K562 (cell line): ENCODE measurements around the gene ZFYVE1. TPM values are rescaled to one million over a fixed set of nuclear protein-coding genes. Genes with fewer than 3 reads are reported as not detected.

Experiments used
- ATAC-seq: fragments of 200-7000 bp; cut with Tn5 transposase; 3 replicates; pipeline ENCODE4 v1.9.1; 2020; ENCODE audit warnings: moderate library complexity
- BruUV-seq: library from RNA; stranded (reverse); fragments of 400-500 nt; replicated peaks from 2 replicates; lab custom pipeline; 2021; lab: Mats Ljungman, UMichigan
- CTCF ChIA-PET: fragments of 300-600 bp; formaldehyde crosslinking; extraction: SDS; loops from one replicate; lab custom pipeline; 2021; ENCODE audit warnings: low intra/inter-chr PET ratio; lab: Yijun Ruan, JAX
- POLR2A ChIA-PET: fragments of 300-600, 350-650 bp; sonication (Branson Sonifier 250); formaldehyde crosslinking; extraction: SDS; loops from one replicate; lab custom pipeline; 2021; ENCODE audit warnings: antibody characterized with exemption, inconsistent platforms; lab: Yijun Ruan, JAX
- DNase-seq, 4 experiments: peaks; one replicate each; pipeline versions ENCODE4 v3.0.0 to v3.0.0-alpha.2; 2011 to 2018; ENCODE audit warnings: low spot score in 3 of 4, mixed read lengths in 3 of 4; ENCODE audit errors: extremely low read depth in 1 of 4
- FAIRE-seq: peaks from 2 replicates; lab custom pipeline; 2011; peaks lifted over from hg19 to GRCh38; lab: Jason Lieb, UNC
- H2AFZ ChIP-seq: 2 replicates; pipeline ENCODE4 v1.6.0; 2011; ENCODE audit warnings: low read depth, low read length, control low read depth, inconsistent platforms
- H3K27ac ChIP-seq: fragments of 200-600 bp; 3 replicates; pipeline ENCODE4 v1.8.0; 2011; ENCODE audit warnings: low read depth, mild to moderate bottlenecking, control low read depth, inconsistent platforms, low read length, moderate library complexity, mixed read lengths; ENCODE audit errors: extremely low read depth
- H3K27me3 ChIP-seq, 2 experiments: fragments of 300-600 bp in 1 of 2; 2 replicates in 1 of 2; 3 replicates in 1 of 2; pipeline versions ENCODE4 v1.6.0 to v1.8.0; 2011; ENCODE audit warnings: inconsistent platforms in 2 of 2, low read length in 2 of 2, mild to moderate bottlenecking in 1 of 2, mixed read lengths in 1 of 2, moderate library complexity in 1 of 2; ENCODE audit not compliant: control insufficient read depth in 2 of 2, insufficient read depth in 2 of 2
- H3K36me3 ChIP-seq: fragments of 300-600 bp; 3 replicates; pipeline ENCODE4 v1.8.0; 2011; ENCODE audit warnings: mild to moderate bottlenecking, low read length, inconsistent platforms; ENCODE audit not compliant: control insufficient read depth, insufficient read depth
- H3K4me1 ChIP-seq, 2 experiments: fragments of 200-600 bp in 1 of 2; replicated peaks in 1 of 2; 2 replicates in 1 of 2; 3 replicates in 1 of 2; pipeline versions ENCODE4 v1.5.1 to v1.8.0; 2011; ENCODE audit warnings: inconsistent platforms in 2 of 2, low read length in 2 of 2, mild to moderate bottlenecking in 1 of 2, mixed read lengths in 1 of 2, moderate library complexity in 1 of 2; ENCODE audit not compliant: control insufficient read depth in 2 of 2, insufficient read depth in 2 of 2
- H3K4me2 ChIP-seq: 2 replicates; pipeline ENCODE4 v1.6.1; 2011; ENCODE audit warnings: low read length, control low read depth, inconsistent platforms, mixed read lengths; ENCODE audit not compliant: insufficient read depth
- H3K4me3 ChIP-seq: fragments of 200-600 bp; sonication (generic), shearing (Covaris generic); 2 replicates; pipeline ENCODE4 v1.5.1; 2016; ENCODE audit warnings: control low read depth, inconsistent platforms
- H3K79me2 ChIP-seq: fragments of 200-600 bp; 3 replicates; pipeline ENCODE4 v1.8.0; 2011; ENCODE audit warnings: low read length, inconsistent platforms; ENCODE audit not compliant: control insufficient read depth, insufficient read depth
- H3K9ac ChIP-seq, 2 experiments: 2 replicates each; pipeline versions ENCODE4 v1.6.0 to v1.6.1; 2011; ENCODE audit warnings: low read depth in 2 of 2, low read length in 2 of 2, control low read depth in 1 of 2, inconsistent platforms in 1 of 2, mild to moderate bottlenecking in 1 of 2, mixed read lengths in 1 of 2; ENCODE audit not compliant: insufficient read depth in 1 of 2
- H3K9me1 ChIP-seq: one replicate; pipeline ENCODE4 v1.6.0; 2011; ENCODE audit warnings: inconsistent platforms, mild to moderate bottlenecking, low read length, moderate library complexity; ENCODE audit not compliant: control insufficient read depth, insufficient read depth
- H3K9me3 ChIP-seq: replicated peaks from 2 replicates; pipeline ENCODE4 v1.5.1; 2011; ENCODE audit warnings: low read depth, low read length, inconsistent platforms; ENCODE audit not compliant: control insufficient read depth, insufficient read depth
- H4K20me1 ChIP-seq: replicated peaks from 2 replicates; pipeline ENCODE4 v1.6.1; 2011; ENCODE audit warnings: low read length, inconsistent platforms, mixed read lengths; ENCODE audit not compliant: control insufficient read depth, insufficient read depth
- ARHGAP35 ChIP-seq: fragments of 450-650 bp; IDR thresholded peaks from 2 replicates; pipeline ENCODE4 v1.6.1; 2018; ENCODE audit not compliant: partially characterized antibody
- HOXB6 ChIP-seq: fragments of 250-450 bp; sonication (Bioruptor Pico); IDR thresholded peaks from 2 replicates; pipeline ENCODE4 v1.5.1; 2022; ENCODE audit warnings: mild to moderate bottlenecking, borderline replicate concordance
- PURB ChIP-seq: sonication (generic); formaldehyde crosslinking; IDR thresholded peaks from 2 replicates; pipeline ENCODE4 v1.9.0; 2021; ENCODE audit warnings: low read depth, mild to moderate bottlenecking, missing genetic modification reagents
- ZNF143 ChIP-seq: sonication (generic); formaldehyde crosslinking; IDR thresholded peaks from 2 replicates; pipeline ENCODE4 v1.9.0; 2022; ENCODE audit warnings: mild to moderate bottlenecking, missing genetic modification reagents
- ZNF263 ChIP-seq: sonication (generic); formaldehyde crosslinking; IDR thresholded peaks from 2 replicates; pipeline ENCODE4 v1.8.0; 2022; ENCODE audit warnings: mild to moderate bottlenecking, missing genetic modification reagents, borderline replicate concordance
- WGBS: fragments of 100-300 bp; shearing (Covaris generic); methylation state at CpG from one replicate; pipeline ENCODE4 v1.1.6; 2016; ENCODE audit warnings: low coverage, mixed read lengths; ENCODE audit not compliant: insufficient coverage; ENCODE audit errors: missing lambda C conversion rate; 5-methylcytosine and 5-hydroxymethylcytosine counted together
- in situ Hi-C: fragments of 300-500 bp; cut with MboI; formaldehyde crosslinking; loops from 4 replicates; pipeline ENCODE4 v1.15.0; 2018; ENCODE audit warnings: inconsistent platforms, mixed read lengths
- intact Hi-C: fragments of 100-400 bp; cut with micrococcal nuclease; formaldehyde crosslinking; loops from 2 replicates; pipeline ENCODE4 v1.14.2; 2022
- polyA plus RNA-seq, 8 experiments: library from polyadenylated mRNA; depleted of rRNA in 4 of 8; stranded (reverse) in 5 of 8; unstranded in 3 of 8; fragments of >200 nt; fragmentation: Nextera tagmentation in 2 of 8; fragmentation: Illumina TruSeq in 1 of 8; extraction: Ambion mirVana in 2 of 8; extraction: Trizol in 1 of 8; gene quantifications; 2 replicates each; pipeline versions ENCODE4 v1.2.1 to v1.2.3, GENCODE V29; 2011 to 2014; ENCODE audit warnings: inconsistent platforms in 1 of 8, missing spikeins in 1 of 8
- total RNA-seq, 7 experiments: library from RNA; depleted of rRNA in 6 of 7; stranded (reverse); fragments of >200 nt in 6 of 7; fragmentation: Illumina TruSeq in 2 of 7; extraction: Trizol in 2 of 7; gene quantifications; 2 replicates each; pipeline versions ENCODE4 v1.2.1 to v1.2.3, GENCODE V29; 2011 to 2021; ENCODE audit warnings: low replicate concordance in 1 of 7
- TF ChIP-seq, protein P1 (sequence below): fragments of 450-650 bp; formaldehyde crosslinking; IDR thresholded peaks from 2 replicates; pipeline ENCODE4 v1.4.0; 2022; ENCODE audit warnings: missing genetic modification characterization

Gene ZFYVE1
- total and polyA plus RNA-seq, 9 of the 15 experiments (the other 6 are each of a cell fraction or from before 2014, with no cell fraction given) = 0.62 to 5.5 (median 3.4) TPM

DNA sequence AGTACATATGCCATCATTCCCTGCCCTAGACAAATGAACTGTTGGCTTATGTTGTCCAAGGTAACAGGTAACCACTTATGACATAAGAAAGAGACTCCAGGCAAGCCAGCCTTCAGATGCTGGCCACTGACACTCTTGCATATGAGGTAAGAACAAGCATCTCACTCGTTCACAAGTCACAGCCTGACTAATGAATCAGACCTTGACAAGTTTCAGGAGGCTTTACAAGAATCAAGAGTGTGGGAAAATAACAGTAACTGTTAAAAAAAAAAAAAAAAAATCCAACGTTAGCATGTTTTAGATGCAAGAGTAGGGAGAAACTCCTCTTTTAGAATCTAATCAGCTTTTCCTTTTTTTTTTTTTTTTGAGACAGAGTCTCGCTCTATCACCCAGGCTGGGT is 40.7 kb downstream of the ZFYVE1 start:
- Histone ChIP-seq H3K4me2 (no peak overlapping the region), H2AFZ (no peak overlapping the region), H3K9me3 (no peaks in the 10 kb centered on the region), H3K27me3 (no peaks in the 10 kb centered on the region), H3K9ac (no peak overlapping the region), H4K20me1 (no peaks in the 10 kb centered on the region), H3K36me3 (no peaks in the 10 kb centered on the region), H3K27ac (no peak overlapping the region), H3K79me2 (no peaks in the 10 kb centered on the region), H3K4me1 (no peaks in the 10 kb centered on the region), H3K9me1 (no peaks in the 10 kb centered on the region), H3K4me3 (no peak overlapping the region)
- ChIA-PET CTCF (no interaction called here), POLR2A (no interaction called here)
- TF ChIP-seq ARHGAP35 (no peak), ZNF143 (CRISPR knock-in tag) (no peak), PURB (CRISPR knock-in tag) (no peak), HOXB6 (no peak), ZNF263 (CRISPR knock-in tag) (no peak)
- TF ChIP-seq, protein P1, sequence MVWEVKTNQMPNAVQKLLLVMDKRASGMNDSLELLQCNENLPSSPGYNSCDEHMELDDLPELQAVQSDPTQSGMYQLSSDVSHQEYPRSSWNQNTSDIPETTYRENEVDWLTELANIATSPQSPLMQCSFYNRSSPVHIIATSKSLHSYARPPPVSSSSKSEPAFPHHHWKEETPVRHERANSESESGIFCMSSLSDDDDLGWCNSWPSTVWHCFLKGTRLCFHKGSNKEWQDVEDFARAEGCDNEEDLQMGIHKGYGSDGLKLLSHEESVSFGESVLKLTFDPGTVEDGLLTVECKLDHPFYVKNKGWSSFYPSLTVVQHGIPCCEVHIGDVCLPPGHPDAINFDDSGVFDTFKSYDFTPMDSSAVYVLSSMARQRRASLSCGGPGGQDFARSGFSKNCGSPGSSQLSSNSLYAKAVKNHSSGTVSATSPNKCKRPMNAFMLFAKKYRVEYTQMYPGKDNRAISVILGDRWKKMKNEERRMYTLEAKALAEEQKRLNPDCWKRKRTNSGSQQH (CRISPR knock-in tag) = no peak
- no peak for DNase-seq
- WGBS = 53% methylated on average over 2 of the region's 3 CpGs
- BruUV-seq = no TSS peak
- intact Hi-C loops (no loop called here), in situ Hi-C loops (no loop called here)
- no peak for FAIRE-seq
- no peak for ATAC-seq
